Measurements from ENCODE around the gene ADGRB3.

The ADGRB3 gene

DNA sequence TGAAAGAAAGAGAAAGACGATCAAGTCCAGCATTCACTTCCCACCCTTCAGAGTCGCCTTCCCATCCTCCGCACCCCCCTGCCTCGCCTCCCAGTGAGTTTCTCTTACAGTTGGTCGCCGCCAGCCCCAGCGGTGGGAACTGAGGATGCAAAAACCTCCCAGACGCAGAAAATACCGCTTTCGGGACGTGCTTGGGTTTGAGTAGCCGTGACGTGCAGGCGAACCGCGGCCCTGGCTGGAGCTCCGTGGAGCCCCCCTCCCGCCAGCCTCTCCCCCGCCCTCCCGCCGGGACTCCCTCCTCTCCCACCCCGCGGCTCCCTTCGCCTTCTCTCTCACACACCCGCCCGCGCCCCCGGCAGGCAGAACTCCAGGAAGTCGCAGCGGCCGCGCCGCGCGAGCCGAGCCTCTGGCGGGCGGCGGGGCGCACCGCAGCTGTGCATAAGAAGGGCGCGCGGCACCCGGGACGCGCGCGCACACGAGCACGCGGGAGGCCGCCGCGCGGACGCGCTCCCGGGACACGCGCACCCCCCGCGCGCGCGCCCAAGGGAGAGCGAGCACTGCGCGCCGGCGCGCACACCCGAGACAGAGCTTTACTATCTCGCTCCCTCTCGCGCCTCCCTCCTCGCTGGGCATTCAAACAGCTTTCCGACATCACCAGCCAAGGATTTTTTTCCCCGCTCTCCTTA lies at the start of gene ADGRB3:
ADGRB3 (plus strand) TSS at position 557 of the 686 bp plus-strand sequence. CDS start 3,394 bp downstream, outside the sequence.
- DNase-seq, result no peak

DNA sequence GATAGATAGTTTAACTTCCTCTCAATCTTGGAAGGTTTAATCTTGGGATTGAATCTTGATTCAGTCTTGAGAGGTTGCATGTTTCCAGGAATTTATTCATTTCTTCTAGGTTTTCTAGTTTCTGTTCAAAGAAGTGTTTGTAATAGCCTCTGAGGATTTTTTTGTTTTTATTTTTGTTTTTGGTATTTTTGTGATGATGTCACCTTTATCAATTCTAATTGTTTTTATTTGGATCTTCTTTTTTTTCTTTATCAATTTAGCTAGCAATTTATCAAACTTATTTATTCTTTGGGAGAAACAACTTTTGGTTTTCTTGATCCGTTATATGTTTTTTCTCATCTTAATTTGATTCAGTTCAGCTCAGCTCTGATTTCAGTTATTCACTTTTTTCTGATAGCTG lies 41.5 kb upstream of the ADGRB3 start:
- no peak for DNase-seq

DNA sequence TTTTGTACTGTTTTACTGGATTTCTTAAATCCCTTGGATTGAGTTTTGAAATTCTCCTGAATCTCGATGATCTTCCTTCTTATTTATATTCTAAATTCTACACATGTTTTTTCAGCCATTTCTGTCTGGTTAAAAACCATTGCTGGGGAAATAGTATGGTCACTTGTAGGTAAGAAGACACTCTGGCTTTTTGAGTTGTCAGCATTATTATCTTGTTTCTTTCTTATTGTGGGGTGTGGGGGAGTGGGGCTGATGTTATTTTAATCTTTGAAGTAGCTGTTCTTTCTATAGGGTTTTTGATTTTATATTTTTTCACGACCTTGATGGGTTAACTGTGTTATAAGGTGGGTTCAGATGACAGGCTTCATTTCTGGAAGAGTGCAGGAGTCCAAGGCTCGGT lies 37.4 kb upstream of the ADGRB3 start:
- no peak for DNase-seq

DNA sequence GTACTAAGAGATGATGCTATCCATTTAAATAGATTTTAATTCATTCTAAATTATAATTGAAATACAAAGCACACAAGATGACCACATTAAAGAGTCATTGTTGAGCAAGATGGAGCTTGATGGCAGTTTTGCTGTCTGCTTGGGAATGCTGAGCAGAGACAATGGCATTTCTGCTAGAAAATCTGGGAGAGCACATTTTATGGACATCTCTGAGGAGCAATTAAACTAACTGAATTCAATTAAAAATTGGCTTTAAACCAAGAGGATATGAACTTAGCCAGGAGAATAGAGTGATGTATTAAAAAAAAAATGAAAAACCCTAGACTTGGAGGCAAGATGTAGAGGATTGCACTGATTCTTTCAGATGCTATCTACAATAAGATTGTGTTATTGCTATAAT lies 19.1 kb upstream of the ADGRB3 start:
- DNase-seq, result no peak

DNA sequence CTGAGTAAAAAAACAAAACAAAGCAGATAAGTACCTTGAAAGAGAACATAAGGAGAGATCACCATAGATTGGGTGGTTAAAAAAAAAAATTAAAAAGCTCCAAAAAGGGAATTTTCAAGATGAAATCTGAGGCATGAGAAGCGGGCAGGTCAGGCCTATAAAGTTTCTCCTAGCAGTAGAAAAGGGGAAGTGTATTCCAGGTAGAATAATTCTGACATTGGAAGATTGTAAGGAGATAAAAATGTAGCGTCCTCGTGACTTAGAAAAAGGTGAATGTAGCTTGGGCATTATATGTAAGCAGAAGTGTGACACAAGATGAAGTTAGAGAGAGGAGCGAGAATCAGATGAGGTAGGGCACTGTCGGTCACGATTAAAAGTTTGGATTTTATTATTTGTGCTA lies 9.1 kb upstream of the ADGRB3 start:
- DNase-seq, result no peak

DNA sequence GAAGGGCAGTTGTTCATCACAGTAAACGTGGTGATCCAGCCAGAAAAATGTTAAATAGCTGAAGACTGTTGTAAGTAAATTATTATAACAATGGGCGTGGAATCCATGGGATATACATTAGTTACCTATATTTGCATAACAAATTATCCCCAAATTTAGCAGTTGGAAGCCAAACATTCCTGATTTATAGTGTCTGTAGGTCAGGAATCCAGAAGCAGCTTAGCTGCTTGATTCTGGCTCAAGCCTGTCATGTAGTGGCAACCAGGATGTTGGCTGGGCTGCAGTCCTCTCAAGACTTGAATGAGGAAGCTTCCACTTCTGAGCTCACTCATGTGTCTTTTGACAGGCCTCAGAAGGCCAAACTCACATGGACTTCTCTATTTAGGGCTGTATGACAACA lies 6.9 kb upstream of the ADGRB3 start:
- no peak for DNase-seq

DNA sequence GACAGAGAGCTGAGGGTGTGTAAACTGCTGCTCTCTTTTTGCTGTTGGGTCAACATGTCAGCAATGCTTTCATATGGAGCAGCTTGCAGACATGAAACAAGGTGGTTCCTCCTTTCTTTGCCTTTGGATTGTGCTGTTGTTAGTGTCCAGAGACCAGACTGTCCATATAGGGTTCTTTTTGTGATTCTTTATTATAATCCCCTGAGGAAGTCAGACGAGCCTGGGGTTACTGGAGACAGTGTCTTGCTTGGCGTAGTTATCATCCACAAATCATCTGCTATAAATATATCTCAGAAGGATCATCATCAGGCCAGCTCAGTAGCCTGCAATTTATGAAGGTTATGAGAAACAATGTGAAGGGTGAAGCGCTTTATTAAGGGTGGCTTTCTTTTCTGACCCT lies 2.3 kb upstream of the ADGRB3 start:
- no peak for DNase-seq

DNA sequence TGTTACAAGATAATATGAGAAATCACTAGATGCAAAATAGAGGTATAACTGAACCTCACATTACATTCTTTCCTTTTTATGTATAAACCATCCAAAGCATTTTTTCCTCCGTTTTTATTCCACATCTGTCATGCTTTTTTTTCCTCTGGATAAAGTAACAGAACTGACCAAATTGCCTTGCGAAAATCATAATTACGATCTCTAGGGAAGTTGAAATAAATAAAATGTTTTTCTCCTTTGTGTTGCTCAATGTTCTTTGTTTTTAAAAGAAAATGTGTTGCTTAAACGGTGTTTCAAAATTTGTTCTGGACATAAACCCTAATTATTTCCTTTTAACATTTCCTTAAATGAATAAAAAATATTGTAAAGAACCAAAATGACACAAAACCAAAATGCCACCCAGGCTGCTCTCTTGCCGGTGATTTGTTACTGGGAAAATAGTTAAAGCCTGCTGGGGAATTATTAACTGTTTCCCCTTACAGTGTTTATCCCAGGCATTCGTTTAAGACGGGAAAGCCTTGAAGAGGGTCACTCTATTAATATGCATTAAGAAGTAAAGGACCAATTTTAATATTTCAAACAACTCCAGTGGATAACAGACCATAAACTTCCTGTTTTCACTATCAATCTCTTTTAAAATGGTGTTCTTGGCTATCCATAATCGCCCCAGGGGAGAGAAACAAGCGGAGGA lies 1.7 kb upstream of the ADGRB3 start:
- no peak for DNase-seq

DNA sequence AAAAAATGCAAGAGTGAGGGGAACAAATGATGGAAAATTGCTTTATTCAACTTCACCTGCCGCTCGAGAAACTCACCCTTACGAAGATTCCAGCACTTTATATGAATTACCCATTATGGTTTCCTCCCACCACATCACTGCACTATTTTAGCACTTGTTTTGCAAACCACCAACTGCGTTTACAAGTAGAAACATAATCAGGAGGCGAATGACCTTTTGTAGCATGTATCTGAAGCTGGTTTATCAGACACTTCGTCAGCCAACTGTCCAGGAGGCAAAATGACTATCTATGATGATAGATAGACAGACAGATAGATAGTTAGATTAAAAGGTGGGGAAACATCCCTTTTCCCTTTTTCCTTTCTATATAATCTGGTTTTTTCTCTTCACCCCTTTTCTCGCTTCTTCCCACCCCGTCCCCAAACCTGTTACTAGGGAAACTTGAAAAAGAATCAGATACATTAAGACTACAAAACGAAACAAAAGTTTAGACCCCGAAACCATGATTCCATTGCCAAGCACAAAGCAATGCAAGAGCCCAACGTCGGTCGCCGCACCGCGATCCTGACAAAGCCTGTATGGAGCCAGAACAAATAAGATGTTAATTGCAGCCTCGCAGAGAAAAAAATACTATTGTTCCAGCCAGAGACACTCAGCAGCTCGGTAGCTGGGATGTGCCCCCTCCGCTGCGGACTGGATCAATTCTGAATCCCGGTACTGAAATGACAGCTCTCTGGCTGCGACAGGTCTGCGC lies 933 bp upstream of the ADGRB3 start:
- DNase-seq, result no peak

DNA sequence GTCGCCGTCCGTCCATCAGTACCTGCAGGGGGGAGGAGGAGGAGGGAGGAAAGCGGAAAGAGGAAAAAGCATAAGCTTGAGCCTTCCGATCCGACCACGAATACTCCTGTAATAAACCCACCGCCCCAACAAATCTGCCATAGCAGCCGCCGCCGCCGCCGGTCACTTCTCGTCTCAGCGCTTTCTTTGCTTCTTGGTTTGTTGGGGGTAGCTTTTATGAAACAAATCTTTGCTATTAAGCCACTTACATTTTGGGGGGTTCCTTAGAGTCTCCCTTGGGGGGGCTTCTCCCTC lies 277 bp downstream of the ADGRB3 start:
- DNase-seq, result no peak

DNA sequence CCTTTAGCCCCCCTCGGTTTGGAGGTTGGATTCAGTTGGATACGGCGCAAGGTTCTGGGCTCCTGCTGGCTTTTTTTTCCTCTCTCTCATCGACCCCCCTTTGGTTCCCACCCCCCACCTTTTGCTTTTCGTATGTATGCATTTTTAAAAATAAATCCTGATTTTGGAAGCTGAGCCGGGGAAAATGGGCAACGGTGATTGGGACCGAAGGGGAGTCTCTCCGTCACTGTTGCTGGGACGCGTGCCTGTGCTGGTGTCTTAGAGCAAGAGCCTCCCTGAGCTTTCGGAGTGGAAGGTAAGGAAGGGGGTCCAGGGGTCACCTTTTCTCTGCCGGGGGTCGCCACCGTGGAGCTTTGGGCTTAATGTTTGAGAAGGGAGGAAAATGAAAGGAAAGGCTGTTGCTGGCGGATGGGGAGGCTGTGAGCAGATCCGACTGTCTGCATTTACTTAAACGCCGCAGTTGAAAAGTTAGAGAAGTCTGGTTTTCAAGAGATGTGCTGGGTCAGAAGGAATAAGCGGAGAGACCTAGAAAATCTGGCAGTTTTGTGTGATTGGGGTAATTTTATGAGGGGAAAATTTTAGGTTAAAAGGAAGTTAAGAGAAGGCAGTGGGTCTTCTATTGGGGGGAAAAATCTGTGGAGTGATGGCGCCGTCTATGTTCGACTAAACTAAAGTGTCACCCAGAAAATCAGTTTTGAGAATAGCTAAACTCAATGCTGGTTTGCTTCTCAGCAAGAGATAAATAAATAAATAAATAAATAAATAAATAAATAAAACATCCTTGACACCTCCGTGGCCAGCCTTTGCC lies 828 bp downstream of the ADGRB3 start:
- no peak for DNase-seq

DNA sequence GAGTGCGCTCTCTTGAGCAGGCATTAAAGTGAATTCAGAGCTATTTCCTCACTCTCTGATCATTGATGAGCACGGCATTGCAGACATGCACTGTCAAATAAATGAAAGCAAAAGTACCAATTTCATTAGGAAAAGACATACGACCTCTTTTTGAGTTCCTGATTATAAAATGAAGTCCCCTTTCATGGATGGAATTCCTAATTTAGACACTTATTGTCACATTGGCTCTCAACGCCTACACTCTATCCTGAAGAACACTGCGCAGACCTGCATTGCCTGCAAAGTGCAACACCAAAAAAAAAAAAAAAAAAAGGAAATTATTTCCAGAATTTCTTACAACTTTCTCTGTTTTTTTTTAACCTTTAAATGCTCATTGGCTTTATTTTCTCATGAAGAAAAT lies 1.6 kb downstream of the ADGRB3 start:
- no peak for DNase-seq

DNA sequence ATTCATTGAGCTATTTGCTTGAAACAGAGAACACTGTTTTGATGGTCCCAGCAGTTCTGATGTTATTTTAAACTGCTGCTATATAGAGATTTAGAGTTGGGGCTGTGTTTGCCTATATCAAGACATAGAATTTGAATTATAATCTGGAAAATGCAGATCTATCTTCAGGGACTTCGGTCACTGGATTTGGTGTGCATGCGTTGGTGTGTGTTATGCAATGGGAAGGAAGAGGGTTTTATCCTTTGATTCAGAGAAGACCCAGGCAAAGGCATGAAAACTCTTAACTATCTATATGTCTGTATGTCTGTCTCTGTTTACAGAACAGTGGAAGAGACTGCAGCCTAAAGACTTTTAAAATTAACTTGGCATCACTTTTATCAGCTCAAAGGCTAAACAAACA lies 2.0 kb downstream of the ADGRB3 start:
- DNase-seq, result no peak

DNA sequence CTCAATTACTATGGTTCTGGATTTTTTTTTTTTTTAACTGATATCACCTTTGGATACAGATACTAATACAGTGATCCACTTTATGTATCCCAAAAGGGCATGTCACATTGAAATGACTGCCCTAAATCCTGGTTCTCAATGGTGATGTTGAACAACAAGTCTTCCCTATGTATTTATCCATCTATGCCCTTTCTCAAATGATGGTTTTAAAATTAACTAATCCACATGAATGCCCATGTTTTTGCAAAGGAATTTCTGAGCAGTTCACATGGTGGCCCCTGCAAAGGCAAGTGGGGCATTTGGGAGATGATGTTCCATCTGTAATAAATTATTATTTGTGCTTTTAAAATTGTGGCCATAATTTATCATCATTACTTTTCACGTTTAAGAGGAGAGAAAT lies 2.7 kb downstream of the ADGRB3 start:
- DNase-seq, result no peak

DNA sequence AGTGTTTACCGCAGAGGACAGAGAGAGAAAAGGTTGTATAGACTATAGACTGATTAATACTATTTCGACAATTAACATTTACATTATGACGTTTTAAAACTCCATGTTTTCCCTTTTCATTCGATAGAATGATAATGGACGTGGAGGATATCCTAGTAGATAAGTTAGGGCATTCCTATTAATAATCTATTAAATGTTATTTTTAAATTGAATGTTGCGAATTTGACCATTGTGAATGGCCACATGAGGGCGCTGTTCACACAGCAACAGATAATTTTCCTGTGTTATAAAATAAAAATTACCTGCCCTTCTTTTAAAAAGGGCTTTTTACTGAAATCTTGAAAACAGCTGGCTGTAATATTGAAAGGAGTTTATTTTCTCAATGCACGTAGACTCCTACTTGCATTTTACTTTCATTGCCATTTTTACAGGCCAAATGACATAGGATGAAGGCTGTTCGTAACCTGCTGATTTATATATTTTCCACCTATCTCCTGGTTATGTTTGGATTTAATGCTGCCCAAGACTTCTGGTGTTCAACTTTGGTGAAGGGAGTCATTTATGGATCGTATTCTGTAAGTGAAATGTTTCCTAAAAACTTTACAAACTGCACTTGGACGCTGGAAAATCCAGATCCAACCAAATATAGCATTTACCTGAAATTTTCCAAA lies 3.3 kb downstream of the ADGRB3 start:
- no peak for DNase-seq

DNA sequence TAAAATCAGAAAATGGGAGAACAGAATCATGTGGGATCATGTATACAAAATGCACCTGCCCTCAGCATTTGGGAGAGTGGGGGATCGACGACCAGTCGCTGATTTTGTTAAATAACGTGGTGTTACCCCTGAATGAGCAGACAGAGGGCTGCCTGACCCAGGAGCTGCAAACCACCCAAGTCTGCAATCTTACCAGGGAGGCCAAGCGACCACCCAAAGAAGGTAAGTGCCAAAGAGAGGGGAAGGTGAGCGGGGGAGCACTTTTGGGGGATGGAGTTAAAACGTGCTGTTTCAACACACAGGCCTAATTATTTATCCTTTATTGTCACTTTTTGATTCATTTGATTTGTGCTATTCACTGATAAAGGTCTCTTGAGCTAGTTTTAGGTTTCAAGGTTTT lies 4.1 kb downstream of the ADGRB3 start:
- no peak for DNase-seq

DNA sequence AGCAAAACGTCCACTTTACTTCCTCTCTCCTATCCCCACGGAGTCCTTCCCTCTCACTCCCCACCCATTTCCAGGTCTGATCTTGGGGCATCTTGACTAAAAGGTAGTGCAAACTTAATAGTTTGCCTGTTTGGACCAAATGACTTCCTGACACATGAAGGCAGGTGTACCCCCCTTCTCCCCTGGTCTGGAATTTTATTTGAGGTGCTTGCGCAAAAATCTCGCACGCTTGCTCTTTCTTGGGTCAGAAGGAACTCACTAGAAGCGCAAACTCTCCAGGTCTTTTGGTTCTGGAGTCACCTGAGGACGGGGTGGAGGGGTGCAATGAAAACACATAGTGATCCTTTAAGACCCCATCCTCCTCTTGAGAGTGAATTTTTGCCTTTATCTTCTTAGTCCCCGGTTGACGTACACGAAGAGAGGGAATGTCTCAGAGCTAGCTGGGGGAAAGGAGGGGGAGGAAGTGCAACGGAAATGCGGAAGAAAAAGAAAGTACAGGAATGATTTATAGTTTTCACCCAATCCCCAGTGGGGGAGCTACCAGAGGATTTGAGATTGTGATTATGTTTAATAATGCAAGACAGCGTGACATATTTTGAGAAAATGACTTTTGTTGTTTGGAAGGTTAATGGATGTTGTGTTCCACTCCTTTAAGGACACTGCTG lies 4.9 kb downstream of the ADGRB3 start:
- DNase-seq, result no peak

DNA sequence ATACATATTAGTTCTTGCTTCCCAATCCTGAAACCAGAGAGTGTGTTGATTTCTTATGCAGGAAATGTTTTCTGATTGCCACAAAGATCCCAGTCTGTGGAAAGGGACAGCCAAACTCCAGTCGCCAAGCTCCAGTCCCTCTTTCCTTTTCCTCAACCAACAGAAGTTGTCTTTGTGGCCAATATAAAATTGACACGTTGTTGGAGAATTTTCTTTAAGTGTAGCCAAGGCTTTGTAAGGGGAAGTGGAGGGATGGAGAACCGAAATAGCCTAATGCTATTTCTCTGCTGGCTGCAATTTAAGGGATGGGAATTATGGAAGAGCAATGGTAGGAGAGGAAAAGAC lies 5.4 kb downstream of the ADGRB3 start:
- no peak for DNase-seq

DNA sequence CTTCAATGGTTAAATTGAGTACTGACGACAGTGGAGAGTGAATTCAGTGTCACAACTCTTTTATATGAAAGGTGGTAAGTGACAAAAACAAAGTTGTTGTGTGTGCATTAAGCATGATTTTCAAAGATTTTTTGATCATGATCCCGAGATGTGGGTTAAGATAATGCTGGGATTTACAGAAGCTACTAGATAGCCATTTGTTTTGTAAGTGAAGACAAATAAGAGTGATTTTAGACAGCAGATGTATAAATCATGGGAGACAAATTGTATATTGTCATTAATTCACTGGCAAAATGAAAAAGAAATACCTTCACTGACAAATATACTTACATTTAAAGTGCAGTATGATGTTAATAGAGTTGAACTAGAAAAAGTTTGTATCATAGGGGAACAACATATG lies 6.1 kb downstream of the ADGRB3 start:
- no peak for DNase-seq

DNA sequence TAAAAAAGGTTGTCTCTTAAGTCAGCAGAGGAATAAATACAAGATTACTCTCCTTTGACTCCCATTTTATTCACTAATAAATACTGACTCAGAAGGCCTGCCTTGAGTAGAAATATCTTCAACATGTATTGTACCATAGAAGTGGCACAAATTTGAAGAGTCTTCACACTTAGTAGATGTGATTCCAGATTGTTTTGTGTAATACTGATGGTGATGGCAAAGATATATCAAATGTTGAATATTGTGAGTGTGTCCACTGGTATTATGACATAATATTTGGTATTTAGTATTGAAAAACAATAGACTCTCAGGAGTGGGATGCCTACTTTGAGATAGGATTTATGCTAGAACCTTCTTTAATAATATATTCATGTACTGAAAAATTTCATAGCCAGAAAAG lies 7.0 kb downstream of the ADGRB3 start:
- no peak for DNase-seq

DNA sequence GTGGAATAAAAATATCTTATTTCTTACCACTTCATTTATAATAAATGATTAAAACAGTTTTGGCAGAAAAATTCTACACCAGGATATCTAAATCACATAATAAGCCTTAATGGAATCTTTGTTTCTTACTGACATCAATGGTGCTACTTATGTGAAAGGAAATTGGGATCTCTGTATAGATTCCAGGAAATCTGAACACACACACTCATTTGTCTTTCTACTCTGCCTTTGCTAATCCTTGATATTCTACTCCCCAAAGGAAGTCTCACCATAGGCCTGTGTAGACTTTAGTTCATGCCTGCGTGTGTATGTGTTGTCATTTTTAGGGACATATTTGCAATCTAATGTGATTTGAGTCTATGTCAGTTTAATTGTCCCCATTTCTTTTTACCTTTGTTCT lies 7.9 kb downstream of the ADGRB3 start:
- no peak for DNase-seq

DNA sequence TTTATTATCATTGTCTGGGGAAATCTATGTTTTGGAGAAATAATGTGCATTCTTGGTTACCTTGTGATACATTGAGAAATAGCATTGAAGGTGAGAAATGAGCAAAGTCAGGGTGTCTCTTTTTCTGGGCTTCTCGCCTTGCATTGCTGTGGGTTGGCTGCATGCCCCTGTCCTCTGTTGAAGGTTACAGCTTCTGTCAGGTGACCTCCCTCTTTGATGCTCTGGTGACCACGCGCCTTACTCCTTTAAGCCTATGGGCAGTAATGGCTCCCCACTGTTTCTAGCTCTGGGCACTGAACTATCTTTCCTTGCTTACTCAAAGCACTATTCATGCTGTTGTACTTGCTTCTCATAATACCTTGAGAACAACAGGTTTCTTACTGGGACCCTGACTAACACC lies 14.6 kb downstream of the ADGRB3 start:
- DNase-seq, result no peak

DNA sequence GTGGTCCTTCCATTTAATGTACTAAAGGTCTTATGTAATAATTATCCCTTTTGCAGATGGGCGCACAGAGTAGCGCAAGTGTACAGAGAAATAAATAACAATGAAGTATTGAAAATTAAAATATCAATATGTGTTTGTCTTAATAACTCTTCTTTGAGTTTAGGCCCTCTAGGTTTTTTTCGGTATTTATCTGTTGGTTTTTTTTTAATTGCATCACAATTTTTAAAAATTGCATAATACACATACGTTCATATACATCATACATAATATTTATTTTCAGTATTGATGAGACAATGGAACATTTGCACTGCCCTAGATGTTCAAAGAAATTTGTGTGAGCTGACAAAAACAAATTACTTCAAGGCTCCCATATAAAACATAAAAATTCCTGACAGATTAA lies 15.1 kb downstream of the ADGRB3 start:
- DNase-seq, result no peak

Data from NK-92 treated with Interleukin-12 subunit alpha and Interleukin-12 subunit beta, amount 100 ng/mL, for 24 hours (cell line).